Stimulated activated CD8-positive, alpha-beta memory T cell treated with anti-CD3 and anti-CD28 coated beads, Interleukin-12 subunit alpha, Interleukin-12 subunit beta, amount 100 ng/mL, for 24 hours (primary cell): ENCODE measurements around the gene TLN1.

Source experiments
- DNase-seq: peaks from one replicate; pipeline ENCODE4 v3.0.0-alpha.2; 2020; ENCODE audit errors: extremely low read depth

The TLN1 gene

DNA sequence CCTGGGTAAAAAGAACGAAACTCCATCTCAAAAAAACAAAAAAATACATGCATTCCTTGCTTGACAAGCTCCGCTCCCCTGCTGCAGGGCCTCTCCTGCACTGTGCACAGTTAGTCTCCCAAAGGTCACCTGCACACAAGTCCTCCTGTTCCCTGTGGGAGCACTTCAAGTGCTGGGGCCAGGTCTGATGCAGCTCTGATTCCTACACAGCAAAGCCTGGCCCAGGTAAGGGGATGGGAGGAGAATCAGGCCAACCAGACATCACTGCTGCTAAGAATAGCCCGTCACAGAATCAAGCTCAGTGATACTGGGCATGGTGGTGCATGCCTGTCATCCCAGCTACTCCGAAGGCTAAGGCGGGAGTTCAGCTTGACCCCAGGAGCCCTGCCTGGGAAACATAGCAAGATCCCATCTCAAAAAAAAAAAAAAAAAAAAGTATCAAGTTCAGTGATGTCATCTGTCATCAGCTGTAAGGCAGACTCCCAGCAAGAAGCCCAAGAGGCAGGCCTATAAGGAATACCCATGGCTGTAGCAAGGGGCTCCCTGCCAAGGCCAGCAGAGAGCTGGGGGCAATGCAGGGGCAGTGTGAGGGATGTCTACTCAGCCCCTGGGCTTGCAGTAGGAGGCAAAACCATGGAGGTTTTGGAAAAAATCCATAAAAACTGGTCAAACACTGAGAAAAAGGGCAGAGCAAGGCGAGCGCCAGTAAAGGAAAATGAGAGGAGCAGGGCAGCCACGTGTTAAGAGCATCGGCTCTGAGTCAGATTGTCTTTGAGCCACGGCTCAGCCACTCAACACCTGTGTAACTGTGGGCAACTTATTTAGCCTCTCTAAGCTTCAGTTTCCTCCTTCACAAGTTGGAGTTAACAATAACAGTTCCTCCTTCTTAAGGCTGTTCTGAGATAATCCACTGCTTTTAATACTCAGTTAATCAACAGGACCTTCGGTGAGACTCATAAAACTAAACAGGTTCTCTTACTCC, 45.5 kb downstream of the TLN1 start:
- no peak for DNase-seq

DNA sequence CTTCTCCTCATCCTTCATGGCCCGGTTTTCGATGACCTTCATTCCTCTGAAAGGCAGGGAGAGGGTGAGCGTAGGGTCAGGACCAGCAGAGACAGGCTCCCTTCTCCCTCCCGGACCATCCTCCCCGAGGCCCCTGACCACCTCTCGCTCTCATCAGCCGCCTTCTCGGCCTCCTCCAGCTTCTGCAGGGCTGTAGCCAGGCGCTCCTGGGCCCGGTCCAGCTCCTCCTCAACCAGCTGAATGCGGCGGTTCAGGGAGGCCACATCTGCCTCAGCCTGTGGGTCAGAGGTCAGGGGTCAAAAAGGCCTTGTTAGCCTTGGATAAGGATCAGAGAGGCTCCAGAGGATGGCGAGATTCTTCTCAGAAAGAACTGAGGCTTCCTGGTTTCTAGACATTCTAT, 46.5 kb downstream of the TLN1 start:
- DNase-seq = no peak

DNA sequence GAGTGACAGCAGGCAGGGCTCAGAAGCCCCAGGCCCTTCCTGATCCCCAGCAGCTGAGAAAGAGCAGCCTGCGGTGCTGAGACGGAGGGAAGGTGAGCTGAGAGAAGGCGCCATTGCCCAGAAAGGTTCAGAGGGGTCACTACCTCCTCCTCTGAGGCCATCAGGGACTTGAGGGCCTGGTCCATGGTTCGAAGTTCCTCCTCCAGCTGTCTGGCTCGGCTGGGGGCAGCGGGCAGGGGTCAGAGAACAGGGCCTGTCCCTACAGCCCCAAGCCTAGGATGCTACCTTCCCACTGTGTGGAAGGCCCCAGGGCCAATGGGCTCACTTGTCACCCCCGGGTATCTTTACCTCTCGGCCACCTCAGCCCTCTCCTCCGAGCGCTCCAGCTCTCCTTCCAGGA, 47.1 kb downstream of the TLN1 start:
- DNase-seq = no peak

DNA sequence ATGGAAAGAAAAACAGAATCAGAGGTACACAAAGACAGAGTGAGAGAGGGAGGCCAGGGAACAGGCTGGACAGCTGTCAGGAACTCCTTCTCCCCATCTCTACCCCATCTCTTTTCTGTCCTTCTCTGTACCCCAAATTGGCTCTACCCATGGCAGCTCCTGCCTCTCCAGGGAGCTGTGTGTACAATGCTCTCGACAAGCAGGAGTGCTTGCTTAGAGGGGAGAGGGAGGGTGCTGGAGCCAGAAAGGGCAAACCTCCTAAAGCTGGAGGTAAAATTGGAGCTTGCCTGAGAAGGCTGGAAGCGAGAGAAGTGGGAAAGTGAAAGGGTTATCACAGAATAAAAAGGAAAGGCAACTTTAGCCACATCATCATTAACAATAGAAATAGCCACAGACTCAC, 48.7 kb downstream of the TLN1 start:
- no peak for DNase-seq

DNA sequence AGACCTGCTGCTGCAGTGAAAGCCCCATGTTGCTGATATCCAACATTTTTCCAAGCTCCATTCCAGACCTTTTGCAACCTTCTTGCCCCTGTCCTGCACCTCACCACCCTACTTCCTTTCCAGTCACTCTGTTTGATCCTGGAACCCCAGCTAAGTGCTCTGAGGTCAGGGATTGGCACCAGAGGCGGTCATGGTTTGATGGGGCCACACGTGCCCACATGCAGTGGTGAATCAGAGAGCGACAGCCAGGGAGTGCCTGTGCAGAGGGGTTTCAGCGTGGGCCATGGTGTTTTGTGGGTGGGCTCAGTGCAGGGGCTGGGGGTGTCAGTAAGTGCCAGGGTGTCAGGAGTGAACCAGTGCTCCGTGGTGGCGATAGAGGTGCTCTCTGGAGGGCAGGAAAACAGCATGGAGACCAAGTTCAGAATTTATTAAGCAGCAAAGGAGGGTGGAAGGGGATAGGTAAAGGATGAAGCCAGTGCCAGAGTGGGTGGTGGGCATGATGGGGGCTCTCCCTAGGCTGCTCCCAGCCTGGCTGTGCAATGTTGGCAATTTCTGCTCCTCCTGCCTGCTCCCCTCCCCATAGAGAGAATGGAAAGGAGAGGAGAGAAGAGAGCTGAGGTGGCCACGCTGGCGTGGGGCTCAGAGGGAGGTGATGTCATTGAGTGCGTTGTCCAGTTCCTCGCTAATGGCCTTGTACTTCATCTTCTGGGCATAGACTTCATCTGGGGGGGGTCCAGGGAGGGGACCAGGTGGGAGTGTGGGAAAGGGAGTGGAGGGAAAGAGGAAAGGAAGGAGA, 49.3 kb downstream of the TLN1 start:
- DNase-seq = no peak

DNA sequence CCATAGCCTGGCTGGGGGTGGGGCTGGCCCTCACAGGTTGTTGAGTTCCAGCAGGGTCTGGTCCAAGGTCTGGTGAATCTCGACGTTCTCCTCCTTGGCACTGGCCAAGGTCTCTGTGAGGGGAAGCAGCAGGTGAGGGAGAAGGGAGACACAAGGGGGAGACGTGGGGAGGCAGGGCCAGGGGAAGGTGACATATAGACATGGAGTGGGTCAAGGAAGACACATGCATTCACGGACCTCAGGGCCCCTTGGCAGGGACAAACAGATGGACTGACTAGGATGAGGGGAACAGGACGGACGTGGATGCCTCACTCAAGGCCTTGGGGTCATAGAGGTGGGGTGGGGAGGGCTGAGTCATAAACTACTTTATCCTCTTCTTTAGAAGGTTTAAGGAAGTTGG, 49.9 kb downstream of the TLN1 start:
- no peak for DNase-seq

DNA sequence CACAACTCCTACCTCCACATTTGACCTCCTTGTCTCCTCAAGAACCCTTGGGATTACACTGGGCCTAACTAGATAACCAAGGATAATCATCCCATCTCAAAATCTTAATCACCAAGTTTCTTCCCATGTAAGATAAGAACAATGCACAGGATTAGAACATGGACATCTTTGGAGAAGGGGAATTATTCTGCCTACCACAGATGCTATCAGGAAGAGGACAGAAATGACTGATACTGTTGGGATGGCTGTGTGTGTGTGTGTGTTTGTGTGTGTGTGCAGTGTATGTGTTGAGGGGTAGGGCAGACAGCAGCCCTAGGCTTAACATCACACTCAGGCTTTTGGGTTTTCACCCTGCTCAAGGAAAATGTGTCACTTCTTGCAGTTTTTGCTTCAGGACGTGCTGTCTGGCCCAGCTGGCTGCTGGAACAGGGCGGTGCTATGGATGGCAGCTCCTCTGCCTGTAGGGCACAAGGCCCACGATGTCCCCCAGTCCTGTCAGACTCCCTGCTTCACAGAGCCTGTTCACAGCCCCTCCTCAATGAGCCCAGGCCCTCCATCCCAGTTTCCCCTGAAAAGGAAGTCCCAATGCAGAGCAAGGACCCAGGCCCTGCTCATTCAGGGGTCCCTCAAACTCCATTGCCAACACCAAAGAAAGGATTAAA, 50.5 kb downstream of the TLN1 start:
- DNase-seq = no peak

DNA sequence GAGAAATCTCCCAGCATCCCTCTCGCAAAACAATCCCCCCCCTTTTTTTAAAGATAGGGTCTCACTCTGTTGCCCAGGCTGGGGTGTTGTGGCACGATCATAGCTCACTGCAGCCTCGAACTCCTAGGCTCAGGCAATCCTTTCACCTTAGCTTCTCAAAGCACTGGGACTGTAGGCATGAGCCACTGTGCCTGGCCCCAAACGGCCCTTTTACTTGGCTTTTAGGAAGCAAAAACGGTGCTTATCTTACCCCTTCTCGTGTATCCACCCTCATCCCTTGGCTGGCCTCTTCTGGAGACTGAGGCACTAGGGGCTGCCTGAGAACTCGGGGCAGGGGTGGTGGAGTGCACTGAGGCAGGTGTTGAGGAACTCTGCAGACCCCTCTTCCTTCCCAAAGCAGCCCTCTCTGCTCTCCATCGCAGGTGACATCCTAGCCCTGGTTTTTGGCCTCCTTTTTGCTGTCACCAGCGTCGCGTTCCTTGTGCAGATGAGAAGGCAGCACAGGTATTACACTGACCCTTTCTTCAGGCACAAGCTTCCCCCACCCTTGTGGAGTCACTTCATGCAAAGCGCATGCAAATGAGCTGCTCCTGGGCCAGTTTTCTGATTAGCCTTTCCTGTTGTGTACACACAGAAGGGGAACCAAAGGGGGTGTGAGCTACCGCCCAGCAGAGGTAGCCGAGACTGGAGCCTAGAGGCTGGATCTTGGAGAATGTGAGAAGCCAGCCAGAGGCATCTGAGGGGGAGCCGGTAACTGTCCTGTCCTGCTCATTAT, 51.5 kb downstream of the TLN1 start:
- no peak for DNase-seq

DNA sequence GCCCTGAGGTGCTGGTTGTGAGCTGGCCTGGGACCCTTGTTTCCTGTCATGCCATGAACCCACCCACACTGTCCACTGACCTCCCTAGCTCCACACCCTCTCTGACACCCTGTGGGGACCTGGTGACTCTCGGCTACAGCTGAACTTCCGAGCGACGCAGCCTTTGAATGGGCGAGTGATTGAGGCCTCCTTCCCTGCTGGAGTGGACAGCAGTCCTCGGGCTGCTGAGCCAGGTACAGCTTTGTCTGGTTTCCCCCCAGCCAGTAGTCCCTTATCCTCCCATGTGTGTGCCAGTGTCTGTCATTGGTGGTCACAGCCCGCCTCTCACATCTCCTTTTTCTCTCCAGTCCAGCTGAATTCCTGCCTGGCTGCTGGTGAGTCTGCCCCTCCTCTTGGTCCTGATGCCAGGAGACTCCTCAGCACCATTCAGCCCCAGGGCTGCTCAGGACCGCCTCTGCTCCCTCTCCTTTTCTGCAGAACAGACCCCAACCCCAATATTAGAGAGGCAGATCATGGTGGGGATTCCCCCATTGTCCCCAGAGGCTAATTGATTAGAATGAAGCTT, 52.1 kb downstream of the TLN1 start:
- DNase-seq = no peak

DNA sequence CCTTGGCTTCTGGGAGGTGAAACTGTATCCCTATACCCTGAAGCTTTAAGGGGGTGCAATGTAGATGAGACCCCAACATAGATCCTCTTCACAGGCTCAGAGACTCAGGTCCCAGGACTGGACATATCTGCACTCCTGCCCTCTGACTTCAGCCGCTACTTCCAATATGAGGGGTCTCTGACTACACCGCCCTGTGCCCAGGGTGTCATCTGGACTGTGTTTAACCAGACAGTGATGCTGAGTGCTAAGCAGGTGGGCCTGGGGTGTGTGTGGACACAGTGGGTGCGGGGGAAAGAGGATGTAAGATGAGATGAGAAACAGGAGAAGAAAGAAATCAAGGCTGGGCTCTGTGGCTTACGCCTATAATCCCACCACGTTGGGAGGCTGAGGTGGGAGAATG, 52.9 kb downstream of the TLN1 start:
- no peak for DNase-seq

DNA sequence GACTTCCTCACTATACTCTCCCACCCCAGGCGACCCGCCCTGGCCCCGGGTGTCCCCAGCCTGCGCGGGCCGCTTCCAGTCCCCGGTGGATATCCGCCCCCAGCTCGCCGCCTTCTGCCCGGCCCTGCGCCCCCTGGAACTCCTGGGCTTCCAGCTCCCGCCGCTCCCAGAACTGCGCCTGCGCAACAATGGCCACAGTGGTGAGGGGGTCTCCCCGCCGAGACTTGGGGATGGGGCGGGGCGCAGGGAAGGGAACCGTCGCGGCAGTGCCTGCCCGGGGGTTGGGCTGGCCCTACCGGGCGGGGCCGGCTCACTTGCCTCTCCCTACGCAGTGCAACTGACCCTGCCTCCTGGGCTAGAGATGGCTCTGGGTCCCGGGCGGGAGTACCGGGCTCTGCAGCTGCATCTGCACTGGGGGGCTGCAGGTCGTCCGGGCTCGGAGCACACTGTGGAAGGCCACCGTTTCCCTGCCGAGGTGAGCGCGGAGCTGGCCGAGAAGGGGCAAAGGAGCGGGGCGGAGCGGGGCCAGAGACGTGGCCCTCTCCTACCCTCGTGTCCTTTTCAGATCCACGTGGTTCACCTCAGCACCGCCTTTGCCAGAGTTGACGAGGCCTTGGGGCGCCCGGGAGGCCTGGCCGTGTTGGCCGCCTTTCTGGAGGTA, 56.1 kb downstream of the TLN1 start:
- no peak for DNase-seq

DNA sequence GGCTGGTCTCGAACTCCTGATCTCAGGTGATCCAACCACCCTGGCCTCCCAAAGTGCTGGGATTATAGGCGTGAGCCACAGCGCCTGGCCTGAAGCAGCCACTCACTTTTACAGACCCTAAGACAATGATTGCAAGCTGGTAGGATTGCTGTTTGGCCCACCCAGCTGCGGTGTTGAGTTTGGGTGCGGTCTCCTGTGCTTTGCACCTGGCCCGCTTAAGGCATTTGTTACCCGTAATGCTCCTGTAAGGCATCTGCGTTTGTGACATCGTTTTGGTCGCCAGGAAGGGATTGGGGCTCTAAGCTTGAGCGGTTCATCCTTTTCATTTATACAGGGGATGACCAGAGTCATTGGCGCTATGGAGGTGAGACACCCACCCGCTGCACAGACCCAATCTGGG, 56.8 kb downstream of the TLN1 start:
- no peak for DNase-seq

DNA sequence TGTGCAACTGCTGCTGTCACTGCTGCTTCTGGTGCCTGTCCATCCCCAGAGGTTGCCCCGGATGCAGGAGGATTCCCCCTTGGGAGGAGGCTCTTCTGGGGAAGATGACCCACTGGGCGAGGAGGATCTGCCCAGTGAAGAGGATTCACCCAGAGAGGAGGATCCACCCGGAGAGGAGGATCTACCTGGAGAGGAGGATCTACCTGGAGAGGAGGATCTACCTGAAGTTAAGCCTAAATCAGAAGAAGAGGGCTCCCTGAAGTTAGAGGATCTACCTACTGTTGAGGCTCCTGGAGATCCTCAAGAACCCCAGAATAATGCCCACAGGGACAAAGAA, 58.0 kb downstream of the TLN1 start:
- no peak for DNase-seq

DNA sequence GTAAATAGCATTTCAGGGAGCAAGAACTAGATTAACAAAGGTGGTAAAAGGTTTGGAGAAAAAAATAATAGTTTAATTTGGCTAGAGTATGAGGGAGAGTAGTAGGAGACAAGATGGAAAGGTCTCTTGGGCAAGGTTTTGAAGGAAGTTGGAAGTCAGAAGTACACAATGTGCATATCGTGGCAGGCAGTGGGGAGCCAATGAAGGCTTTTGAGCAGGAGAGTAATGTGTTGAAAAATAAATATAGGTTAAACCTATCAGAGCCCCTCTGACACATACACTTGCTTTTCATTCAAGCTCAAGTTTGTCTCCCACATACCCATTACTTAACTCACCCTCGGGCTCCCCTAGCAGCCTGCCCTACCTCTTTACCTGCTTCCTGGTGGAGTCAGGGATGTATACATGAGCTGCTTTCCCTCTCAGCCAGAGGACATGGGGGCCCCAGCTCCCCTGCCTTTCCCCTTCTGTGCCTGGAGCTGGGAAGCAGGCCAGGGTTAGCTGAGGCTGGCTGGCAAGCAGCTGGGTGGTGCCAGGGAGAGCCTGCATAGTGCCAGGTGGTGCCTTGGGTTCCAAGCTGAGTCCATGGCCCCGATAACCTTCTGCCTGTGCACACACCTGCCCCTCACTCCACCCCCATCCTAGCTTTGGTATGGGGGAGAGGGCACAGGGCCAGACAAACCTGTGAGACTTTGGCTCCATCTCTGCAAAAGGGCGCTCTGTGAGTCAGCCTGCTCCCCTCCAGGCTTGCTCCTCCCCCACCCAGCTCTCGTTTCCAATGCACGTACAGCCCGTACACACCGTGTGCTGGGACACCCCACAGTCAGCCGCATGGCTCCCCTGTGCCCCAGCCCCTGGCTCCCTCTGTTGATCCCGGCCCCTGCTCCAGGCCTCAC, 58.6 kb downstream of the TLN1 start, which contains the start of gene CA9:
Gene CA9, plus strand, starts transcription at position 797 of the 893 bp plus-strand sequence. Its CDS starts 32 bp downstream, at position 829.
- DNase-seq = no peak

DNA sequence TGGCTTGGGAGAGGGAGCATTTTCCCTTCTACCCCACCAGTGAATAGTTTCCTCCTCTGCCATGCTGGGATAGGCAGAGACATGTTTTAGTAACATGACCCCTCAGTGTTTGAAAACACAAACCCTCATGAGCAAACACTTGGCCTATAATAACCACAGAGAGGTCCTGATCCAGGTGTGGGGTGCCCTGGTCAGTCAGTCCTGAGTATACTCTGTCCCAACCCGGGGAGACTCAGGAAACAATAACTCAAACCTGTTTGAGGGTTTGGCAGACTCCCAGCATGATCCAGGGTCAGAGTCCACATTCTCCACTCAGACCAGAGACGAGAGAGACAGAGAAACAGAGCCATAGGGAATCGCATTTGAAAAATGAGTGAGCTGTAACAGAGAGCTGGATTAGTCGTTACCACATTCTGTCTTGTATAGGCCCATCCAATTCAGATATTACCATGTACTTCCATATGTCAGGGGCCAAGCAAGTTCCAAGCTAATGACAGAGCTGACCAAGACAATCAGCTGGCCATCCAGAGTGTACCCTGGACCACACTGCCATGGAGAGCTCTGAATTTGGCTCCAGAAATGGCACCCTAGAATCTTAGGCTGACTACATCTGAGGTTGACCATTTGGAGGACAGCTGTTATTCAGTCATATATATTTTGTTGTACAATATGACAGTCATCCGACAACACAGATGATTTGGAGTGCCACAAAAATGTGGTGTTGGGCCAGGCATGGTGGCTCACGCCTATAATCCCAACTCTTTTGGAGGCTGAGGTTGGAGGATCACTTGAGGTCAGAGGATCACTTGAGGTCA, 62.5 kb downstream of the TLN1 start:
- DNase-seq = no peak

DNA sequence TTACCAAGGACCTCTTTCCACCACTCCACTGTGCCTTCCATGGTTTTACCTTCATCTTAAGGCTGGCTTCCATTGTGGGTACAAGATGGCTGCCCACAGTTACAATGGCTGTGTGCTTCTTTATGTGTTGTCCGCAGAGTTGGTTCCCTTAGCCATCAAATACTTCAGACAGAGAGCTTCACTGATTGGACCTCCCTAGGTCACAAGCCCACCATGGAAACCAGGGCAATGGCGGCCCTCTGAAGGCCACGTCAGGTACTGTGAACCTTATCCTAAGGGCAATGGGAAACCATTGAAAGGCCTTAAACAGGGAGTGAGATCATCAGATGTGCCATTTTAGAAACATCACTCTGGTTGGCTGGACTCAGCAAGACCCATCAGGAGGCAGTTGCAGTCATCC, 64.1 kb downstream of the TLN1 start:
- DNase-seq = no peak

DNA sequence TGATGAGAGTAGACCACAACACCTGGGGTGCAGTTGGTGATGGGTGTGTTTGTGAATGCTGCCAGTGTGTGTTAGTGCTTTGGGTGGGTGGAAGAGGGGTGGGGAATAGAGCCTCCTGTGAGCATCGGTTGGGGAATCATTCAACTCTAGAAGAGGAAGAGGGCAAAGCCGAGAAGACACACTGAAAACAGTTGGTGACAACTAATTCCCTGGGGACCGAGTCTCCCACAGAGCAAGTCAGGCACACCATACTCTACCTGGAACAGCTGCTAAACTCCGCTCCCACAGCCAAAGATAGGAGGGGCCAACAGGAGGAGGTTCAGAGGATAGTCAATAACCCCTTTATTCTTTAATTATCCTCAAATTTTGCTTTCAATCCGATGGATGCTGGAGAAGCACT, 65.4 kb downstream of the TLN1 start:
- DNase-seq = no peak

DNA sequence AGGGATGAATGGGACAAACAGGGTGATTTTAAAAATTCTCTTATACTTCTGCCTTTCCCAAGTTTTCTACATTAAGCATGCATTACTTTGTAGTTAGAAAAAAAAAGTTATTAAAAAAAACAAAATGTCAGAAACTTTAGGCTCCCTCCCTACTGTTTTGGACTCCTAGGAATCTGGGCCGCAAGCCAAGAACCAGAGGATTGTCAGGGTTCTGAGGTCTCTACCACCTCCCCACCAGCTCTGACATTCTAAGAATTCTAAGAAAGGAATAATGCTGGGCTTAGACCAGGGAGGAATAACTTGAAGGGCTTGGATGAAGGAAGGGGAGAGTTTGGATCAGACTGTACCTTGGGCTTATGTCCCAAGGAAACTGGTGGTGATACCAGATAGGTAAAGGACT, 66.0 kb downstream of the TLN1 start:
- DNase-seq = no peak

DNA sequence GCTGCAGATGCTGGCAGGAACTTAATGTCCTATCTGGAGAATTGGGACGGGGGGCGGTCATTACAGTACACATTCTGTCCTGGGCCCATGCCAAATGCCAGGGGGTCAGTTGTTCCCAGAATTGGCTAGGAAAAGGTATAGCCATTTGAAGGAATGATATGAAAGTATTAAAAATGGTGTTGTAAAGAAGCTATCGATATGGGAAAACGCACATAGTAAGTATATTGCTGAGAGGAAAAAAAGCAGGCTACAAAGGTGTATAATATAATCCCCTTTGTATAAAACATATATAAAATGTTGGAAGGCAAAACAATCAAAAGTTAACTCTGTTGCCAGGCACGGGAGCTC, 66.5 kb downstream of the TLN1 start:
- DNase-seq = no peak
